GM21423 (cell line): ENCODE results near the gene REX1BD.
"Not testable (repeated sequence)": the region's sequence is repeated elsewhere in the genome, so short reads cannot be mapped to it uniquely, and the experiment has no call there.

Source experiments
- ATAC-seq: cut with Tn5 transposase; IDR thresholded peaks from one replicate; pipeline ENCODE4 v1.9.1; 2021; ENCODE audit warnings: mild to moderate bottlenecking, moderate library complexity; ENCODE audit not compliant: unreplicated experiment

The REX1BD gene

GRCh38 chr19:18576383-18576782 is 12.2 kb upstream of the REX1BD start:
- ATAC-seq, result no peak

- no peak for ATAC-seq
Observed at GRCh38 chr19:18577365-18577914, 11.2 kb upstream of the REX1BD start.

- ATAC-seq, result no peak
Observed at GRCh38 chr19:18580311-18580710, 8.3 kb upstream of the REX1BD start.

- no peak for ATAC-seq
Observed at GRCh38 chr19:18586306-18586705, 2.3 kb upstream of the REX1BD start.

- no peak for ATAC-seq
Observed at GRCh38 chr19:18587561-18587960, 1.0 kb upstream of the REX1BD start.

- ATAC-seq, result no peak
Observed at GRCh38 chr19:18587962-18588610, 512 bp upstream of the REX1BD start.

GRCh38 chr19:18589380-18590272 is 1.0 kb downstream of the REX1BD start:
- ATAC-seq, result peak; percentile 34

- no peak for ATAC-seq
Observed at GRCh38 chr19:18590273-18591272, 2.0 kb downstream of the REX1BD start.

- no peak for ATAC-seq
Observed at GRCh38 chr19:18591735-18592385, 3.3 kb downstream of the REX1BD start.

GRCh38 chr19:18592732-18593131 is 4.1 kb downstream of the REX1BD start:
- not testable (repeated sequence) for ATAC-seq

- no peak for ATAC-seq
Observed at GRCh38 chr19:18593367-18594095, 4.9 kb downstream of the REX1BD start.

- peak; percentile 50 for ATAC-seq
Observed at GRCh38 chr19:18594096-18594823, 5.7 kb downstream of the REX1BD start.

- no peak for ATAC-seq
Observed at GRCh38 chr19:18594824-18595373, 6.3 kb downstream of the REX1BD start.

GRCh38 chr19:18595475-18595874 is 6.9 kb downstream of the REX1BD start:
- no peak for ATAC-seq

- ATAC-seq, result no peak
Observed at GRCh38 chr19:18596752-18597157, 8.2 kb downstream of the REX1BD start.

GRCh38 chr19:18597809-18598660 is 9.4 kb downstream of the REX1BD start:
- no peak for ATAC-seq

GRCh38 chr19:18599485-18599884 is 10.9 kb downstream of the REX1BD start:
- no peak for ATAC-seq
